ENCODE measurements around the gene NUPR2.

NUPR2 gene

GRCh38 chr7:56127241-56127975 lies 11.2 kb upstream of the NUPR2 start:
- Histone ChIP-seq H3K36me3 (ENCODE audit: control insufficient read depth, low read length) (no peaks in the 10 kb centered on the region), H3K79me2 (ENCODE audit: control insufficient read depth, low read length) (no peaks in the 10 kb centered on the region), H3K9me2 (replicated peaks; ENCODE audit: control insufficient read depth, low read length) (no peaks in the 10 kb centered on the region), H3K9me3 (ENCODE audit: control insufficient read depth, insufficient read depth, low read length) (no peaks in the 10 kb centered on the region), H3F3A (ENCODE audit: control insufficient read depth, insufficient read depth) (no peaks in the 10 kb centered on the region), H4K20me1 (ENCODE audit: control insufficient read depth, insufficient read depth, low read depth, low read length) (no peaks in the 10 kb centered on the region), H3K27me3 (ENCODE audit: control insufficient read depth, low read length) (no peaks in the 10 kb centered on the region), H3K4me3 (ENCODE audit: low read length) (no peak overlapping the region), H3K4me2 (ENCODE audit: low read length) (no peak overlapping the region), H3K27ac (ENCODE audit: low read depth, low read length) (no peak overlapping the region), H3K4me1 (ENCODE audit: control insufficient read depth, low read length) (no peaks in the 10 kb centered on the region)
- TF ChIP-seq CTCF (IDR thresholded peaks at IDR 0.05; ENCODE audit: low read depth, low read length, poor library complexity, severe bottlenecking), result no peak
- no peak for TF ChIP-seq EZH2phosphoT487 (IDR thresholded peaks at IDR 0.05; ENCODE audit: borderline replicate concordance, low read length)

DNA sequence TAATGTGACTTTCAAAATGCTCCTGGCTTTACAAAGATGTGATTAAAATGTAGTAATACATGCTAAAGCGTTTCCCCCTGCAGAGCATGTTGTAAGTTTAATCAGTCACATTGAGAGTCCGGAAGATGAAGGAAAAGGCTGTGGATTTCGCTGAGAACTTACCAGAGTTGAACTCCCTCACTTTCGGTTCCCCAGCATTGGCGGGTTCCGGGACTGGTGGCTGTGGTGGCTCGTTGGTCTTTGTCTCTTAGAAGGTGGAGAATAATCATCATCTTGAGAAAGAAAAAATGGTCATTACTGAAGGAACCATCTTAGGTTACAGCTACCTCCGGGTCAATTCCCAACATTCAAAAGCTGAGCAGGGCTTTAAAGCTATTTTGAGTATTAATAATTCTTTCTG lies 9.6 kb upstream of the NUPR2 start:
- H3K4me1 ChIP-seq (ENCODE audit: control insufficient read depth, low read length), result no peaks in the 10 kb centered on the region
- H3K4me3 ChIP-seq (ENCODE audit: low read length), result no peak overlapping the region
- H3K9me3 ChIP-seq (ENCODE audit: control insufficient read depth, insufficient read depth, low read length), result no peaks in the 10 kb centered on the region
- H3K27me3 ChIP-seq (ENCODE audit: control insufficient read depth, low read length), result no peaks in the 10 kb centered on the region
- H3K36me3 ChIP-seq (ENCODE audit: control insufficient read depth, low read length), result no peaks in the 10 kb centered on the region
- H4K20me1 ChIP-seq (ENCODE audit: control insufficient read depth, insufficient read depth, low read depth, low read length), result no peaks in the 10 kb centered on the region
- H3F3A ChIP-seq (ENCODE audit: control insufficient read depth, insufficient read depth), result no peaks in the 10 kb centered on the region
- H3K9me2 ChIP-seq (replicated peaks; ENCODE audit: control insufficient read depth, low read length), result no peaks in the 10 kb centered on the region
- H3K27ac ChIP-seq (ENCODE audit: low read depth, low read length), result no peak overlapping the region
- no peaks in the 10 kb centered on the region for H3K79me2 ChIP-seq (ENCODE audit: control insufficient read depth, low read length)
- no peak overlapping the region for H3K4me2 ChIP-seq (ENCODE audit: low read length)
- TF ChIP-seq EZH2phosphoT487 (IDR thresholded peaks at IDR 0.05; ENCODE audit: borderline replicate concordance, low read length) (no peak), CTCF (IDR thresholded peaks at IDR 0.05; ENCODE audit: low read depth, low read length, poor library complexity, severe bottlenecking) (no peak)

DNA sequence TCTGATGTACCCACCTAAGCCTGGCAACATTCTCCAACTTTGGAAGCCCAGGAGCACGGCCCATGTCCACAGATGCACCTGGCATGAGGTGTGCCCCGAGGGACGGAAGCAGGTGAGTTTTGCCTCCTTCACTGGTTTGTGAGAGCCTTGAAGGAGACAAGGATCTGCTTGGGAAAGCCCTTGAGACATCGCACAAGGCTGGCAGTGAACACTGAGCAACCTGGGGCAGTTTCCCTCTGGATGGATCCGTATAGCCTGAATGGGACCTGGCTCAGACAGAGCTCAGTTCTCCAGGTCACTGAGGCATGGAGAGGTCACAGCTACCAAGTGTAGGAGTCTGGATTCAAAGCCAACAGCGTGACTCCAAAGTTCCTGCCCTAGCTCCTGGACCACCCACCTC lies 8.8 kb upstream of the NUPR2 start:
- Histone ChIP-seq H3K9me2 (replicated peaks; ENCODE audit: control insufficient read depth, low read length) (no peaks in the 10 kb centered on the region), H3F3A (ENCODE audit: control insufficient read depth, insufficient read depth) (no peaks in the 10 kb centered on the region), H3K27ac (ENCODE audit: low read depth, low read length) (no peak overlapping the region), H3K4me1 (ENCODE audit: control insufficient read depth, low read length) (no peaks in the 10 kb centered on the region), H3K79me2 (ENCODE audit: control insufficient read depth, low read length) (no peaks in the 10 kb centered on the region), H3K4me3 (ENCODE audit: low read length) (no peak overlapping the region), H3K36me3 (ENCODE audit: control insufficient read depth, low read length) (no peaks in the 10 kb centered on the region), H3K27me3 (ENCODE audit: control insufficient read depth, low read length) (no peaks in the 10 kb centered on the region), H3K9me3 (ENCODE audit: control insufficient read depth, insufficient read depth, low read length) (no peaks in the 10 kb centered on the region), H4K20me1 (ENCODE audit: control insufficient read depth, insufficient read depth, low read depth, low read length) (no peaks in the 10 kb centered on the region), H3K4me2 (ENCODE audit: low read length) (no peak overlapping the region)
- TF ChIP-seq EZH2phosphoT487 (IDR thresholded peaks at IDR 0.05; ENCODE audit: borderline replicate concordance, low read length), result no peak
- no peak for TF ChIP-seq CTCF (IDR thresholded peaks at IDR 0.05; ENCODE audit: low read depth, low read length, poor library complexity, severe bottlenecking)

Data from DOHH2 (cell line).